ENCODE data around the gene DGCR8. TPM values are rescaled to one million over a fixed set of nuclear protein-coding genes. Genes with fewer than 3 reads are reported as not detected.

DGCR8 gene
- total RNA-seq: 20.9 and 24.5 TPM in 2 replicates

DNA sequence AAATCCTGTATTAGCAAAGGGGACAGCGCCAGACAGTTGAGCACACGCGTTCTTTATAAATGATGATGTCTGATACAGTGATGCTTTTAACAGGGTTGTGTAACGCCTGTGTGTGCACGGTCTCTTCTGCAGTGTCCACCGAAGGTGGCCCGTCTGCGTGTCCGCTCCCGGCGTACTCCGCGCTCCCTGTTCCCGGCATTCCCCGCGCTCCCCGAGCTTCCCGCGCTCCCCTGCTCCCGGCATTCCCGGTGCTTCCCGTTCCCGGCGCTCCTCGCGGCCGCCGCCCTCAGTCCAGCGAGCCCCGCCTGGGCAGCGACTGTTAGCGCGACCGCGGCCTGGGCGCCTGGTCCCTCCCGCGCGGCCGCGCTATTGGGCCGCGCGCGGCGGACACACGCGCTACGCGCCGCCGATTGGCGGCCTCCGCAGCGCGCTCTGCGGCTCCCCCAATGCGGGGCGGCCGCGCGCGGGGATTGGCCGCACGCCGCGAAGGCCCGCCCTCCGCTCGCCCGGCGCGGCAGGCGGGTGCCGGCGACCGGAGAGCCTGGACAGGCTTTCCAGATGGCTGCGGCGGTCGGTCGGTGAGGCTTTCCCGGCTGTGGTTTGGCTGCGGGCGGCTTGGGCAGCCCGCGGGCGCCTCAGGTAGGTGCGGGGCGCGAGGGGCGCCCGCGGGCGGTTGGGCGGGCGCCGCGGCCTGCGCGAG is at the start of gene DGCR8:
Gene DGCR8 (plus strand): TSS at position 497 of the 700 bp plus-strand sequence. CDS start 5,723 bp downstream, outside the sequence.
- DNase-seq (ENCODE audit: low read depth in 2 of 2): peak; percentile 82 to 95

DNA sequence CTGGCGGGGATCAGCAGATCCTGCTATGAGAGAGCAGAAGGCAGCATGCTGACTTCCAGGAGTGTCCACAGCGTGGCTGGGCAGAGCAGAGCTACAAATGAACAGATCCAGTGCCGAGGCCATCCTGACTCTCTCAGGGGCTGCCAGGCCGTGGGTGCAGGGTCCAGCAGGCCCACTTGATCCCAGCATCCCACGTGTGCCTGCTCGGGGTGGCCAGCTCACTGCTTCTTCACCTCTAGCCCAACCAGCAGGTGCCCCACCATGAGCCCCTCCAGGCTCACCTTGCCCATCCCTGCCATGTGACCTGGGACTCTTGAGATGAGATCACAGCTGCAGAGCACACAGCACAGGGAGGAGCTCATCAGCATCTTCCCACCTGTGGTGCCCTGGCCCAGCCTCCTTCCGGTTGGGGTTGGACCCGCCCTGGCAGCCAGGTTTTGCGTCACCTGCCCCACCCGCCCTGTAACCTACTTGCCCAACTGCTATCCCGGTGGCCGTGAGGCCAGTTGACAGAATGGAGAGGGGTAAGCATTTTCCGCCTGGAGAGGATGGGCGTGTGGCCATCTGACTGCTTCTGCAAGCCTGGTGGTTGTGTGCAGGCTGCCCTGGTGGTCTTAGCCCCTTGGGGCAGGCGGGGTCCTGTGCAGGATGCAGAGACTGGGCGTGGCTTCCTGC is 48.2 kb upstream of the DGCR8 start:
- DNase-seq (ENCODE audit: low read depth in 2 of 2): no peak

DNA sequence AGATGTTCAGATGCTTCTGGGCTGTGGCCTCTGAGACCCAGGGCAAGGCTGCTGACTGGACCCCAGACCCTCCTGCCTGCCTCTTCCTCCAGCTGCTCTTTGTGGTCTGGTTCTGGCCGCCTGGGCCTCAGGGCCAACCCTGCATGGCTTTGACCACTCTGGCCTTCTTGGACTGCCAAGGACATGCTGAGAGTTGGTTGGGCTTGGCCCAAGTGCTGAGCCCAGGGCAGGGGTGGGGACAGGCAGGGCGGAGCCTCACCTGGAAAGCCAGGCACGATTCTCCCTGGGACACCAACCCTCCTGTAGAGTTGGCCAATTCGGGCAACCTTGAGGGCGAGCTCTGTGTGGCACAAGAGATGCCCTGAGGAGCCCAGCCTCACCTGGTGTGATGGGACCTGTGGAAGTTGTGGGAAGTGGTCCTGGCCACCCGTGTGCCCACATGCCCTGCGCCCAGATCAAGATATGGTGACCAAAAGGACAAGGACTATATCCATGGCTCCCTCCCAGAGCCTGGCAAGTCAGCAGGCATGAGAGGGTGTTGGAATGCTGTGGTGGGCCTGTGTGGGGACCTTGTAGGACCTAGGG is 47.5 kb upstream of the DGCR8 start:
- DNase-seq (ENCODE audit: low read depth in 2 of 2): no peak

DNA sequence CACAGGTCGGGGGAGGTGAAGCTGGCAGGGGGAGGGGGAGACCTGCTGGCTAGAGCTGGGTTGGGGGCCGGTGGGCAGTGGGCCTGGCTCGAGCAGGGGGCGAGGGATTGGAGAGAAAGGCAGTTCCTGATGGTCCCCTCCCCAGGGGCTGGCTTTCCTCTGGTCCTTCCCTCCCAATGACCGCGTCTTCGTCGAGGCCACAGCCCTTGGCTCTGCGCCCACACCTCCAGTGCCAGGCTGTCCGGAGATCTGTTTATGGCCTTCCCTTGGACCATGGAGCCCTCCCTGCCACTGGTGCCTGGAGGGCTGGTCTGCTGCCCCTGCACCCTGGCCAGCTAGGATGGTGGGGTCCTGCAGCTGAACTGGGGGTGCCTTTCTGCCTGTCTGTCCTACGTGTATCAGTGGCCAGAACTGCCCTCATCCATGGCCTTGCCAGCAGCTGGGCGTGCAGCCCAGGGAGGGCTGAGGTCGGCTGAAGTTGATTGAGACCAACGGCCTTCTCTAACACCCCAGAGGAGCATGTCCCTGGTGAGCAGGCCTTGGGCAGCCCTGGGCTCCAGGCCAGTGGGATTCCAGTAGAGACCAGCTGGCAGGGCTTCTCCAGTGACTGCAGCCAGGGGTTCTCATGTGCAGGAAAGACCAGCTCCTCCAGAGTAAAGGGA is 46.9 kb upstream of the DGCR8 start:
- DNase-seq (ENCODE audit: low read depth in 2 of 2): no peak

DNA sequence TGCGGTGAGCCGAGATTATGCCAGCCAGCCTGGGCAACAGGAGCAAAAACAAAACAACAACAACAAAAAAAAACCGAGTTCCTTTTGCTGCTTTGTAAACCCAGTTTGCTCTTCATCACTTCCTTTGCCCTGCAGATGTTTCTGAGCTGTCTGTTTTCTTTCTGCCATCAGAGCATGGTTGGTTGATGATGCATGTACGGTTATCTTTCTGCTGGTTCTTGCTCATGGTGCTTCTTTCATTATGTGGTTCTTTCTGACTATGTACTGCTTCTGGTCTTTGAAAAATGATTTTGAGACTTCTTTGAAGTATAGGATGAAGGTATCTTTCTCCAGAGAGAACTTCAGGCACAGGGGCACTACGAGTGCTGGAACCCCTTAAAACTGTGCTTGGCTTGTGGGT is 45.9 kb upstream of the DGCR8 start:
- no peak for DNase-seq (ENCODE audit: low read depth in 2 of 2)

DNA sequence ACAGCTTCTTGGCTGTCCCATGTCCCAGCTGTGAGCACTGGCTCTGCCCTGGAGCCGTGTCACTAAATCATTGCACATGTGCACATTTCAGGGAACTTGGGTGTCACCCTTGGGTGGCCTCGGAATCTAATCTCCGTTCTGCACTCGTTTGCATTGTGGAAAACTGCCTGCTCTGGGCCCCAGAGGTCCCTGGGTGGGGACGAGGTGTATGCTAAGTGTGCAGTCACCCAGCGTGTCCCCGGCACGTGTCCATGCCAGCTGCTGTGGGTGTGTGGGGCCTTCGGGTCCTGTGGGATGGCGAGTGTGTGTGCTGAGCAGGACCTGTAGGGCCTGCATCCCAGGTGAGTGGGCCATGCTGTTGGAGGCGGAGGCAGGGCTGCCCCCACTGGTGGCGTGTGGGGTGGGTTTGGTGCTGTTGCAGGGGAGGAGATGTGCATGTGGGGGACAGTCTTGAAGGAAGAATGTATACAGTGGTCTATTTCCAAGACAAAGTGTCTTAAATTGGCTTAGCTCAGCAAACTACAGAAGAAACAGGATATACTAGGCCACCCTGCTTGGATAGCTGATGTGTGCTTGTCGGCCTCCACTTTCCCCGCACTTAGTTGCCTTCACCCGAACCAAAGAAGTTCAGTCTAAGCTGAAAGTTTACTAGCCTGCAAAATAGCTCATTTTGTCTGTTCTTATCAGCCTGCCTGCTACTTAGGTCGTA is 44.5 kb upstream of the DGCR8 start:
- DNase-seq (ENCODE audit: low read depth in 2 of 2): no peak

DNA sequence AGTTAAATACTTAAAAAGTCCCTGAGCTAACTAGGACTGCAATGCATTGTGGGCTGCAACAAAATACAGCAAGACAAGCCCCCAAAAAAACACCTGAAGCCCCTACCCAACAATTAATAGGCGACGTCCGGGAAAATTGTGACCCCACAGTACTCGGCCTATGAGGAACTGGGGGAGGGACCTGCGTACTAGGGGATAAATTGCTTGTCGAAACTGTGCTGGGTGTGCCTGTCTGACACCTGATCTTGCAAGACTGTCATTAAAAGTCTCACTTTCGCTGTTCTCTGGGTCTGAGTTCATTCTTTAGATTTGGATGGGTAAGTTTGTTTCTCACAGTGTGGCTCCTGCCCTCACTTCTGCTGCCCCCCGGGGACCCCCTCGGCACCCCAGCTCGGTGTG is 44.0 kb upstream of the DGCR8 start:
- no peak for DNase-seq (ENCODE audit: low read depth in 2 of 2)

DNA sequence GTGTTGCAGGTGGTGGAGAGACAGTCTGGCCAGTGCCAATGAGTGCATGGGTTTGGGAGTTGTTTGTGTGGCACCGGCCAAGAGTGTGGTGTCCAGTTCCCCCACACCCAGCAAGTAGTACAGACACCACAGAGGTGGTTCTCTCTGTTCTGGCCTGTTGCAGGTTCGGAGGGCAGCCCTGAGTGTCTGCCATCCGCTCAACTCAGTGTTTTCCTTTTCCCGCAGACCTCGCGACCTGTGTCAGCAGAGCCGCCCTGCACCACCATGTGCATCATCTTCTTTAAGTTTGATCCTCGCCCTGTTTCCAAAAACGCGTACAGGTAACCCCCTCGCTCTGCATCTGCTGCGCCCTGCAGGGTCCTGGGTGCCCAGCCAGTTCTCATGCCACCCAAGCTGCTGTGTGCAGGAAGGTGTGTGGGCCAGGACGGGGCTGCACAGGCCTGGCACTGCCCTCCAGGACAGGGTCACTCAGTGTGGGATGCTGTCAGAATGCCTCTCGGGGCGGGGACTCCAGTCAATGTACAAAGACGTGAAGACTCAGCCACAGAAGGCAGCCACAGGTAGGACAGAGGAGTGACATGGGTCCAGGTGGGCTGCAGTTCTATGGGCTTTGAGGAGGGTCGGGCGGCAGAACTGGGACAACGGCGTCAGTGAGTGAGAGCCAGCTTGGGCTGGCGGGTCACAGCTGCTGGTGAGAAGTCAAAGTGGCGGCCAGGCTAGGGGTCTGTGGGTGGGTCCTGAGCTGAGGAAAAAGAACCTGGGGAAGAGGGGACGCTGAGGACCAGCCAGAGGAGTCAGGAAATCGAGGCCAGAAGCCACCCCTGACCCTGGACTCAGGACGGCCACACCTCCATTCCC is 43.3 kb upstream of the DGCR8 start:
- DNase-seq (ENCODE audit: low read depth in 2 of 2): no peak

DNA sequence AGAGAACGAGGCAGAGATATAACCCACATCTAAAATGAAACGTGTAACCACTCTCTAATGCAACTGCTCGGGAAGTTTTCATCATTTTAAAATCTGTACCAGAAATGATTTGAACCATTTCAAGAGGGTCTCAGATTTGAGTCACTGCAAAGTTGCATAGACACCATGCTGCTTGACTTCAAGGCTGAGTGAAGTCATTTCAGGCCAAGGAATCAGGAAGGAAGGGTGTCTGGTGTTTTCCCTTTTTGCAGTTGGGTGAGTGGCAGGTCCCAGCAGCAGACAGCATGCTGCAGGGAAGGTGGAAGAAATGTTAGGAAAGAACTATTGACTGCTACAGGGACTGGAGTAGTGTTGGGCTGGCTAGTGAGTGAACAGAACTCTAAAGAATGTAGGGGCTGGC is 42.6 kb upstream of the DGCR8 start:
- DNase-seq (ENCODE audit: low read depth in 2 of 2): no peak

DNA sequence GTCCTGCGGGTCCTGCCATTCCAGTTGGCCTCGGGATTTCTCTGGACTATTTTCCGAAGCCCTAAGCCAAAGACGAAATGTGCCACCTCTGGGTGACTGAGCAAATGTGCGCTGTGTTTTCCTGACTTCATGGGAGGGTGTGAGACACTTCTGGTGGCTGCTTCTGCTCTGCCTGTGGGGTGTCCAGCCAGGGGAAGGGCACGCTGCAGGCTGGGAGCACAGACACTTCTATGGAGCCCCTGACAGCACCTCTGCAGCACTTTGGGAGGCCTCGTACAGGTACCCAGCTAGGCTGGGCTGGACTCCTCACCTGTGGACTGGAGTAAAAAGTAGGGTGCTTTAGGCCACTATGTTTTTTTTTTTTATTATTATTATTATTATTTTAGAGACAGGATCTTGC is 41.5 kb upstream of the DGCR8 start:
- DNase-seq (ENCODE audit: low read depth in 2 of 2): no peak

DNA sequence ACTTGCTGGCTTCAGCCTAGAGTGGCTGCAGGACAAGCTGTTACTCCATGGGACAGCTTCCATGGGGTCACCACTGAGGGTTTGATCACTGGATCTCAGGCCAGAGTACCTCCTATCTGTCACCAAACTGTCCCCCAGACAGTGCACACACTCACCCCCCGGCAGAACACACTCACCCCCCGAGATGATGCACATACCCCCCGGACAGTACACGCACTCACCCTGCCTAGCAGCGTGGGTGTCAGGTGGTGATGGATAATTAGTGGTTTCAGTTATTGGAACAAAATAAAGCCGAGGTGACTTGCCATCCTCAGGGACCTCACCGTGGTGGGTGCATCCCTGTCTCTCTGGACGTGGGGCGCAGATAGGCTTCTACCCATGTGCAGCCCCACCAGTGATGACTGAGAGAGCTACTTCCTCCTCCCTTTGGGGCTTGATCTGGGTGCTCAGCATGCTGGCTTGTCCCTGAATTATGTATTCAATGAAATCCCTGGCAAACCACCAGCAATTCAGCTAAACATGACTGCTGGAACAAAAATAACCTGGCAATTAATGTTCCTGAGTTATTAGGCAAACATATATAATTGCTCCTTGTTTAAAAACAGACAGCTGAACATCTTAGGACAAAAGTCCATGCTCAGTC is 40.2 kb upstream of the DGCR8 start:
- DNase-seq (ENCODE audit: low read depth in 2 of 2): no peak

DNA sequence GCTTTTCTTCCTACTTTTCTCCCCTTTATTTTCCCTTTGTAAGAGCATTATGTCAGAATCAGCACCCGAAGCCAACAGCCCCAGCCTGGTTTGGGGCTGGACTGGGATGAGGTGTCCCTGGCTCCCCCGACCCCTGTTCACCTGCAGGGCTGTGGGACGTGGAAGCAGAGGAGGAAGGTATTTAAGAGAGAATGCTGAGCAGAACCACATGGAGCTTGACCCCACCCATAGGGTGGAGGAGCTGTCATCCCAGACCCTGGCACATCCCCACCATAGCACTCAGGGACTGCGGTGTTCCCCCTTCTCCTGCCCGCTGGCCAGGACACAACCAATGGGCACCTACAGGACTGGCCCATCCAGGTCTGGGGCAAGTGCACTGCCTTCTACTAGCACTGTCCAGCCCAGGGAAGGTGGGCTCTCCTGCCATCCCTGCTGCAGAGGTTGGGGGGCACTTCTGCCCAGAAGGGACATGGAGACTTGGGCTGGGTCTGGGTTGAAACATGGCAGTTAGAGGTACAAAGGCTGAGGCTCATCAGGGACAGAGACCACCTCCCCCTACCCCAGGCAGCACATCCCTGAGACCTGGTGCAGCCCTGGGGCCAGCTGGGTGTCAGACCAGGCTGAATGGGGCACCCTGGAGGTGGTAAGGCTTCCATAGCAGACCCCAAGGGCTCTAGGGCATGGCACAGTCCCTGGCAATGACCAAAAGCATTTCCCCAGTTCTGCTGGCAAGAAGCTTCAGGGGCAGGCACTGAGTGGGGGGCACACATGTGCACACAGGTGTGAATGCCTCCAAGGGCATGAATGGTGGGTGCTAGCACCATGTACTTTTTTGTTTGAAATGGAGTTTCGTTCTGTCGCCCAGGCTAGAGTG is 39.5 kb upstream of the DGCR8 start:
- DNase-seq (ENCODE audit: low read depth in 2 of 2): no peak

DNA sequence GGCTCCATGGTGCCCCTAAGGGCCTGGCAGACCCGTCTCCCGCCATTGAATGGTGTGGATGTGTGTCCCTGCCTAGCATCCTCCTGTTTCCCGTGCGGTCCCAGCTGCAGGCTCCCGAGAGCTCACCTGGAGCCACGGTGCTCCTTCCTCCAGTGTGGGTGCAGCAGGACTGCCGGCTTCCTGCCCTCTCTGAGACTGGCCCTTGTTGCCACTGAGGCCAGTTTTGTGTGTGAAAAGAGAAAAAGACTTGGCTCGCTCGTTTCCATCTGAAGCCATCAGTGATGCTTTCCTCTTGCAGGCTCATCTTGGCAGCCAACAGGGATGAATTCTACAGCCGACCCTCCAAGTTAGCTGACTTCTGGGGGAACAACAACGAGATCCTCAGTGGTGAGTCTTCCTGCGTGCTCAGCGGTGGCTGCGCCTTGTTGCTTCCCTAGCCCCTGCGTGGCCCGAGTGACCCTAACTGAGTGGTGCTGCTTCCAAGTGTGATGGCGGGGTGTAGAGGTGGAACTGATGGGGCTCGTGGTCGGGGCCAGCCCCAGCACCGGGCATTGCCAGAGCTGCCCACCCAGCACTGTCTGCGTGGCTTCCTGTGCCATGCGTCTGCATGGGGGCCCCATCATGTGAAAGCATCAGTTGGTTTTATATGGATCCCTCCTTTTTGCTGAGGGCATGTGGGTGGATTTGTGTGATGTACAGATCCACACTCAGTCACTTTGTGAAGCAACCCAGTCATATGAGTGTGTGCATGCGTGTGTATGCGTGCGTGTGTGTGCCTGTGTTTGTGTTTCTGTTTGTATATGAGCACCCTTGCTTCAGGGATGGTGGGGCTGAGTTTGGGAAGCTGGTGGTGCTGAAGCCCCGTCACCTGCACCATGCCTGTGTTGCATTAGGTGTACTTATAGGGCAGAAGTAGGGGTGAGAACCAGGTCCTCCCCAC is 36.7 kb upstream of the DGCR8 start:
- DNase-seq (ENCODE audit: low read depth in 2 of 2): no peak

DNA sequence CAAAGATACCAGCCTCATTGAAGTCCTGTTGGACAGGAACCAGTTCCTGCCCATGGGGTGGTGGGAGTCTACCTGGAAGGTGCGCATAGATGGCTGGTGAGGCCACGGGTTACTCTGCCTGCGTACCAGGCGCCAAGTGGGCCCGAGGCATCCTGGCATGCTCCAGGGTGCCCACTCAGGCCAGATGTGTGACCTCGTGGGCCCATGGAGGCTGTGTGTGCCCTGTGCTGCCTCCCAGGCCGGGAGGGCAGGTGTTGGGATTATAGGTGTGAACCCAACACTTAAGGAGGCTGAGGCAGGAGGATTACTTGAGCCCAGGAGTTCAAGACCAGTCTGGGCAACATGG is 36.1 kb upstream of the DGCR8 start:
- DNase-seq (ENCODE audit: low read depth in 2 of 2): no peak

DNA sequence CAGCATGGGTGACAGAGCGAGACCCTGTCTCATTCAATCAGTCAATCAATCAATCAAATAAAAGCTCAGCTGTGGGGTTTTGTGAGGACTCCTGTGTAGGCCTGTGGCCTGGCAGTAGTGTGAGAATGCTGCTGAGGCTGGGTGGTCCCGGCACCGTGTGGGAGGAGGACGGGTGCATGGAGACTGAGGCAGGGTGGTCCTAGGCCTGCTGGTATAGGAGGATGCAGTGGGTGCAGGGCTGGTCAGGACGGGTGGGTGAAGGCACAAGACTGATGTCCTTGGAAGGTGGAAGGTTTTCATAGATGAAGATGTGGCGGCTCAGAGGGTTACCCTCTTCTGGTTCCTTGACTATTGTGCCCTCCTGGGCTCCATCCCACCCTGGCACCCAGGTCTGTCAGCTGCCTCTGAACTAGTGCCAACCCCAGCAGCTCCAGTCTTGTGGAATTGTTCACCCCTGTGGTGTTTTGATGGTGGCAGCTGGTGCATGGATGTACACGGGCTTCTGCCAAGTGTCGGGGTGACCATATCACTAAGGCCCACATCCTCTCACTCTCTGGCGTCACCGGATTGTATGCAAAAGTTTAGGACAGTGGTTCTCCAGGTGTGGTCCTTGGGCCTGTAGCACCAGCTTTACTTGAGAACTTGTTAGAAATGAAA is 35.4 kb upstream of the DGCR8 start:
- DNase-seq (ENCODE audit: low read depth in 2 of 2): no peak

DNA sequence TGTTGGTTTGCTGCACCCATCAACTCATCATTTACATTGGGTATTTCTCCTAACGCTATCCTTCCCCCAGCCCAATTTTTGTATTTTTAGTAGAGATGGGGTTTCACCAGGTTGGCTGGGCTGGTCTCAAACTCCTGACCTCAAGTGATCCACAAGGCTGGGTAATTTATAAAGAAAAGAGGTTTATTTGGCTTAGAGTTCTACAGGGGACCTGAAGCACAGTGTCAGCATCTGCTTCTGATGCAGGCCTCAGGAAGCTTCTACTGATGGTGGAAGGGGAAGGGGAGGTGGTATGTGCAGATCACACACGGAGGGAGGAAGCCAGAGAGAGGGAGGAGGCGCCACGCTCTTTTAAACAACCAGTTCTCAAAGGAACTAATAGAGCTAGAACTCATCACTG is 33.3 kb upstream of the DGCR8 start:
- DNase-seq (ENCODE audit: low read depth in 2 of 2): no peak

DNA sequence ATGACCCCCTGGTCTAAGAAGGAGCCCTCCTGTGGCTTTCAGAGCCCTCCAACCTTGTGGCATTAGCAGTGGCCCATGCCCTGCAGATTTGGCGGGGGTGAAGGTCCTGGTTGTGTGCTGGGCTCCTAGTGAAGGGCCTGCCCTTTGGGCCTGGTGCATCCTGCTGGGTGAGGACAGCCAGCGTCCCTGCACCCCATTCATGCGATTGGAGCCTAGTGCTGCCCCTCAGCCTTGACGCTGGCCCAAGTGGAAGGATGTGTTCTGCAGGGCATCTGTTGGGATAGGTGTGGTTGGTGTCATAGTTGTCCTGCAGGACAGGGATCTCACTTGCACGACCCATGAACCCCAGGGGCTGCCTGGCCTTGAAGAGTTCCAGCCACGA is 28.1 kb upstream of the DGCR8 start:
- DNase-seq (ENCODE audit: low read depth in 2 of 2): no peak
